ENCODE measurements around the gene REV1.

- TF ChIP-seq, protein P1, sequence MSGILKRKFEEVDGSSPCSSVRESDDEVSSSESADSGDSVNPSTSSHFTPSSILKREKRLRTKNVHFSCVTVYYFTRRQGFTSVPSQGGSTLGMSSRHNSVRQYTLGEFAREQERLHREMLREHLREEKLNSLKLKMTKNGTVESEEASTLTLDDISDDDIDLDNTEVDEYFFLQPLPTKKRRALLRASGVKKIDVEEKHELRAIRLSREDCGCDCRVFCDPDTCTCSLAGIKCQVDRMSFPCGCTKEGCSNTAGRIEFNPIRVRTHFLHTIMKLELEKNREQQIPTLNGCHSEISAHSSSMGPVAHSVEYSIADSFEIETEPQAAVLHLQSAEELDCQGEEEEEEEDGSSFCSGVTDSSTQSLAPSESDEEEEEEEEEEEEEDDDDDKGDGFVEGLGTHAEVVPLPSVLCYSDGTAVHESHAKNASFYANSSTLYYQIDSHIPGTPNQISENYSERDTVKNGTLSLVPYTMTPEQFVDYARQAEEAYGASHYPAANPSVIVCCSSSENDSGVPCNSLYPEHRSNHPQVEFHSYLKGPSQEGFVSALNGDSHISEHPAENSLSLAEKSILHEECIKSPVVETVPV (CRISPR knock-in tag; IDR thresholded peaks at IDR 0.05): no peak
- TF ChIP-seq SNAI2 (CRISPR knock-in tag; IDR thresholded peaks at IDR 0.05): no peak
- no peak for TF ChIP-seq RARB (CRISPR knock-in tag; IDR thresholded peaks at IDR 0.05)
- TF ChIP-seq TOX (CRISPR knock-in tag; IDR thresholded peaks at IDR 0.05; ENCODE audit: borderline replicate concordance): no peak
- TF ChIP-seq ZFP3 (CRISPR knock-in tag; IDR thresholded peaks at IDR 0.05): no peak
- no peak for TF ChIP-seq ZNF70 (CRISPR knock-in tag; IDR thresholded peaks at IDR 0.05)
- no peak for TF ChIP-seq ZC3H10 (CRISPR knock-in tag; IDR thresholded peaks at IDR 0.05)
- TF ChIP-seq, protein P2, sequence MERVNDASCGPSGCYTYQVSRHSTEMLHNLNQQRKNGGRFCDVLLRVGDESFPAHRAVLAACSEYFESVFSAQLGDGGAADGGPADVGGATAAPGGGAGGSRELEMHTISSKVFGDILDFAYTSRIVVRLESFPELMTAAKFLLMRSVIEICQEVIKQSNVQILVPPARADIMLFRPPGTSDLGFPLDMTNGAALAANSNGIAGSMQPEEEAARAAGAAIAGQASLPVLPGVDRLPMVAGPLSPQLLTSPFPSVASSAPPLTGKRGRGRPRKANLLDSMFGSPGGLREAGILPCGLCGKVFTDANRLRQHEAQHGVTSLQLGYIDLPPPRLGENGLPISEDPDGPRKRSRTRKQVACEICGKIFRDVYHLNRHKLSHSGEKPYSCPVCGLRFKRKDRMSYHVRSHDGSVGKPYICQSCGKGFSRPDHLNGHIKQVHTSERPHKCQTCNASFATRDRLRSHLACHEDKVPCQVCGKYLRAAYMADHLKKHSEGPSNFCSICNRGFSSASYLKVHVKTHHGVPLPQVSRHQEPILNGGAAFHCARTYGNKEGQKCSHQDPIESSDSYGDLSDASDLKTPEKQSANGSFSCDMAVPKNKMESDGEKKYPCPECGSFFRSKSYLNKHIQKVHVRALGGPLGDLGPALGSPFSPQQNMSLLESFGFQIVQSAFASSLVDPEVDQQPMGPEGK (CRISPR knock-in tag; IDR thresholded peaks at IDR 0.05; ENCODE audit: borderline replicate concordance): no peak
- no peak for TF ChIP-seq ARNTL (CRISPR knock-in tag; IDR thresholded peaks at IDR 0.05; ENCODE audit: borderline replicate concordance, low read depth)
- no peak for TF ChIP-seq ZFP30 (CRISPR knock-in tag; IDR thresholded peaks at IDR 0.05)
- TF ChIP-seq CREB5 (CRISPR knock-in tag; IDR thresholded peaks at IDR 0.05; ENCODE audit: low read depth): no peak
- TF ChIP-seq ISL1 (CRISPR knock-in tag; IDR thresholded peaks at IDR 0.05): no peak
- TF ChIP-seq, protein P3, sequence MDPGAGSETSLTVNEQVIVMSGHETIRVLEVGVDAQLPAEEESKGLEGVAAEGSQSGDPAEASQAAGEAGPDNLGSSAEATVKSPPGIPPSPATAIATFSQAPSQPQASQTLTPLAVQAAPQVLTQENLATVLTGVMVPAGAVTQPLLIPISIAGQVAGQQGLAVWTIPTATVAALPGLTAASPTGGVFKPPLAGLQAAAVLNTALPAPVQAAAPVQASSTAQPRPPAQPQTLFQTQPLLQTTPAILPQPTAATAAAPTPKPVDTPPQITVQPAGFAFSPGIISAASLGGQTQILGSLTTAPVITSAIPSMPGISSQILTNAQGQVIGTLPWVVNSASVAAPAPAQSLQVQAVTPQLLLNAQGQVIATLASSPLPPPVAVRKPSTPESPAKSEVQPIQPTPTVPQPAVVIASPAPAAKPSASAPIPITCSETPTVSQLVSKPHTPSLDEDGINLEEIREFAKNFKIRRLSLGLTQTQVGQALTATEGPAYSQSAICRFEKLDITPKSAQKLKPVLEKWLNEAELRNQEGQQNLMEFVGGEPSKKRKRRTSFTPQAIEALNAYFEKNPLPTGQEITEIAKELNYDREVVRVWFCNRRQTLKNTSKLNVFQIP (CRISPR knock-in tag; IDR thresholded peaks at IDR 0.05; ENCODE audit: borderline replicate concordance, low read depth): no peak
Measured at GRCh38 chr2:99356853-99357252, 133.0 kb downstream of the REV1 start.
